ENCODE measurements around the gene PRG2. TPM values are rescaled to one million over a fixed set of nuclear protein-coding genes. Genes with fewer than 3 reads are reported as not detected.

Gene PRG2
- total and polyA plus RNA-seq, 2 donors (not counting 1 experiment from before 2014, with no cell fraction given), result 0.07 TPM; not detected in 1

GRCh38 chr11:57342702-57343101 lies 47.7 kb downstream of the PRG2 start:
- Histone ChIP-seq H3K4me2 (replicated peaks; ENCODE audit: low read depth, low read length, poor library complexity, severe bottlenecking) (no peak overlapping the region), H4K20me1 (ENCODE audit: control insufficient read depth, insufficient read depth, low read length, poor library complexity, severe bottlenecking) (no peaks in the 10 kb centered on the region), H3K27me3 (replicated peaks in 1 of 4; ENCODE audit: control extremely low read depth in 1 of 4, control insufficient read depth in 3 of 4, insufficient read depth in 4 of 4, low read length in 3 of 4) (no peaks in the 10 kb centered on the region), H2AFZ (ENCODE audit: insufficient read depth, low read depth, low read length, poor library complexity, severe bottlenecking) (no peak overlapping the region), H3K9me3 (ENCODE audit: control extremely low read depth in 1 of 3, control insufficient read depth in 2 of 3, insufficient read depth in 1 of 3, low read length in 2 of 3) (no peaks in the 10 kb centered on the region), H3K79me2 (ENCODE audit: control insufficient read depth, insufficient read depth, low read length) (no peaks in the 10 kb centered on the region), H3K27ac (ENCODE audit: low read length in 2 of 2) (no peak overlapping the region), H3K4me3 (ENCODE audit: control extremely low read depth in 1 of 5, extremely low read depth in 1 of 5, insufficient read depth in 1 of 5, low read depth in 2 of 5, low read length in 4 of 5) (no peak overlapping the region), H3K9ac (ENCODE audit: low read length) (no peak overlapping the region), H3K36me3 (replicated peaks in 1 of 2; ENCODE audit: control extremely low read depth in 1 of 2, control insufficient read depth in 1 of 2, extremely low read depth in 1 of 2, insufficient read depth in 2 of 2, low read length in 1 of 2) (no peaks in the 10 kb centered on the region), H3K4me1 (ENCODE audit: control insufficient read depth in 2 of 2, insufficient read depth in 2 of 2, low read length in 2 of 2) (no peaks in the 10 kb centered on the region)
- ATAC-seq (ENCODE audit: low read depth), result no peak
- peaks cover 11% of the 10 kb centered on the region for H3K27me3 Mint-ChIP-seq
- no peak for TF ChIP-seq CTCF (IDR thresholded peaks at IDR 0.05)
- TF ChIP-seq EZH2 (IDR thresholded peaks at IDR 0.05; ENCODE audit: borderline replicate concordance, insufficient read depth, low read depth, low read length, poor library complexity, severe bottlenecking), result no peak
- no peaks in the 10 kb centered on the region for H3K9me3 Mint-ChIP-seq (ENCODE audit: insufficient read depth)
- POLR2A ChIA-PET, result no interaction called here
- intact Hi-C loops (cut with micrococcal nuclease), result no loop called here
- peaks cover 3% of the 10 kb centered on the region for H3K4me1 Mint-ChIP-seq
- H3K27ac Mint-ChIP-seq, result no peak overlapping the region
- no peak for DNase-seq
- CTCF ChIA-PET, result interaction anchor here (0.7 to 1.4 kb wide), 4 partner anchors 10 to 298 kb away, joined by 3 to 10 read pairs (median 6); partner anchors contain the start of gene TNKS1BP1
- H3K4me3 Mint-ChIP-seq, result no peak overlapping the region
- 97% methylated on average over 10 of the region's 11 CpGs for WGBS (ENCODE audit: insufficient coverage)

GRCh38 chr11:57341250-57341808 lies 49.1 kb downstream of the PRG2 start:
- intact Hi-C loops (cut with micrococcal nuclease), result no loop called here
- Histone ChIP-seq H3K36me3 (replicated peaks in 1 of 2; ENCODE audit: control extremely low read depth in 1 of 2, control insufficient read depth in 1 of 2, extremely low read depth in 1 of 2, insufficient read depth in 2 of 2, low read length in 1 of 2) (no peaks in the 10 kb centered on the region), H3K4me2 (replicated peaks; ENCODE audit: low read depth, low read length, poor library complexity, severe bottlenecking) (no peak overlapping the region), H3K4me1 (ENCODE audit: control insufficient read depth in 2 of 2, insufficient read depth in 2 of 2, low read length in 2 of 2) (peaks cover 3 to 4% of the 10 kb centered on the region in 2 donors), H3K79me2 (ENCODE audit: control insufficient read depth, insufficient read depth, low read length) (peaks cover 1% of the 10 kb centered on the region), H3K4me3 (ENCODE audit: control extremely low read depth in 1 of 5, extremely low read depth in 1 of 5, insufficient read depth in 1 of 5, low read depth in 2 of 5, low read length in 4 of 5) (no peak overlapping the region), H3K27me3 (replicated peaks in 1 of 4; ENCODE audit: control extremely low read depth in 1 of 4, control insufficient read depth in 3 of 4, insufficient read depth in 4 of 4, low read length in 3 of 4) (no peaks in the 10 kb centered on the region), H4K20me1 (ENCODE audit: control insufficient read depth, insufficient read depth, low read length, poor library complexity, severe bottlenecking) (no peaks in the 10 kb centered on the region), H3K9ac (ENCODE audit: low read length) (no peak overlapping the region), H2AFZ (ENCODE audit: insufficient read depth, low read depth, low read length, poor library complexity, severe bottlenecking) (no peak overlapping the region), H3K27ac (ENCODE audit: low read length in 2 of 2) (no peak overlapping the region), H3K9me3 (ENCODE audit: control extremely low read depth in 1 of 3, control insufficient read depth in 2 of 3, insufficient read depth in 1 of 3, low read length in 2 of 3) (no peaks in the 10 kb centered on the region)
- H3K4me3 Mint-ChIP-seq, result no peak overlapping the region
- peaks cover 7% of the 10 kb centered on the region for H3K4me1 Mint-ChIP-seq
- no peak for DNase-seq
- H3K9me3 Mint-ChIP-seq (ENCODE audit: insufficient read depth), result no peaks in the 10 kb centered on the region
- ATAC-seq (ENCODE audit: low read depth), result no peak
- TF ChIP-seq EZH2 (IDR thresholded peaks at IDR 0.05; ENCODE audit: borderline replicate concordance, insufficient read depth, low read depth, low read length, poor library complexity, severe bottlenecking) (no peak), CTCF (IDR thresholded peaks at IDR 0.05) (no peak)
- ChIA-PET POLR2A (no interaction called here), CTCF (no interaction called here)
- peaks cover 11% of the 10 kb centered on the region for H3K27me3 Mint-ChIP-seq
- no peak overlapping the region for H3K27ac Mint-ChIP-seq
- WGBS (ENCODE audit: insufficient coverage), result 78% methylated on average over 3 of the region's 6 CpGs

All from B cell (primary cell).